ENCODE data around the gene ERCC6.

GRCh38 chr10:49556723-49557122 is 17.8 kb upstream of the ERCC6 start:
- TF ChIP-seq, protein P1, sequence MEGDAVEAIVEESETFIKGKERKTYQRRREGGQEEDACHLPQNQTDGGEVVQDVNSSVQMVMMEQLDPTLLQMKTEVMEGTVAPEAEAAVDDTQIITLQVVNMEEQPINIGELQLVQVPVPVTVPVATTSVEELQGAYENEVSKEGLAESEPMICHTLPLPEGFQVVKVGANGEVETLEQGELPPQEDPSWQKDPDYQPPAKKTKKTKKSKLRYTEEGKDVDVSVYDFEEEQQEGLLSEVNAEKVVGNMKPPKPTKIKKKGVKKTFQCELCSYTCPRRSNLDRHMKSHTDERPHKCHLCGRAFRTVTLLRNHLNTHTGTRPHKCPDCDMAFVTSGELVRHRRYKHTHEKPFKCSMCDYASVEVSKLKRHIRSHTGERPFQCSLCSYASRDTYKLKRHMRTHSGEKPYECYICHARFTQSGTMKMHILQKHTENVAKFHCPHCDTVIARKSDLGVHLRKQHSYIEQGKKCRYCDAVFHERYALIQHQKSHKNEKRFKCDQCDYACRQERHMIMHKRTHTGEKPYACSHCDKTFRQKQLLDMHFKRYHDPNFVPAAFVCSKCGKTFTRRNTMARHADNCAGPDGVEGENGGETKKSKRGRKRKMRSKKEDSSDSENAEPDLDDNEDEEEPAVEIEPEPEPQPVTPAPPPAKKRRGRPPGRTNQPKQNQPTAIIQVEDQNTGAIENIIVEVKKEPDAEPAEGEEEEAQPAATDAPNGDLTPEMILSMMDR (IDR thresholded peaks at IDR 0.05), result no peak
- TF ChIP-seq POLR2A (IDR thresholded peaks at IDR 0.05) (no peak), EP300 (IDR thresholded peaks at IDR 0.05) (no peak)

All from tibial nerve (tissue), 4 donors.